Epithelial cell of prostate (primary cell): ENCODE measurements around the gene ATAD3A.
"Not testable (repeated sequence)": the region's sequence is repeated elsewhere in the genome, so short reads cannot be mapped to it uniquely, and the experiment has no call there.

ENCODE experiments used
- DNase-seq: peaks from one replicate; pipeline ENCODE4 v3.0.0-alpha.2; 2011; ENCODE audit warnings: low read depth, low spot score
- H3K27ac ChIP-seq: fragments of 450-650 bp; 2 replicates; pipeline ENCODE4 v1.5.1; 2017; ENCODE audit warnings: mild to moderate bottlenecking

The ATAD3A gene

GRCh38 chr1:1511533-1512285 is at the start of gene ATAD3A:
ATAD3A (plus strand) TSS chr1:1512162; CDS start chr1:1512269, 107 bp downstream.
- peak; percentile 88 for DNase-seq
- peak within 1 kb of the TSS; percentile 86 for H3K27ac ChIP-seq

GRCh38 chr1:1462318-1462966 is 49.5 kb upstream of the ATAD3A start:
- peak overlapping the region; percentile 95 for H3K27ac ChIP-seq
- no peak for DNase-seq

- H3K27ac ChIP-seq = peak overlapping the region; percentile 95
These were observed 48.6 kb upstream of the ATAD3A start for GRCh38 chr1:1463312-1463711.

GRCh38 chr1:1468196-1468985 is 43.6 kb upstream of the ATAD3A start:
- H3K27ac ChIP-seq, DNase-seq: not testable (repeated sequence)

More at GRCh38 chr1:1463312-1463711, 48.6 kb upstream of the ATAD3A start:
- DNase-seq = no peak

- peak overlapping the region; percentile 76 for H3K27ac ChIP-seq
- DNase-seq = no peak
These were observed 41.2 kb upstream of the ATAD3A start for GRCh38 chr1:1470626-1471388.

- H3K27ac ChIP-seq = peak within 1 kb of the TSS; percentile 76
- no peak for DNase-seq
These were observed 40.4 kb upstream of the ATAD3A start, which contains the start of gene ATAD3B for GRCh38 chr1:1471389-1472052. ATAD3B (plus strand) TSS chr1:1471765; CDS start chr1:1471885, 120 bp downstream.

- peak overlapping the region; percentile 76 for H3K27ac ChIP-seq
- not testable (repeated sequence) for DNase-seq
These were observed 39.7 kb upstream of the ATAD3A start for GRCh38 chr1:1472053-1472876.

GRCh38 chr1:1476011-1476410 is 36.0 kb upstream of the ATAD3A start:
- DNase-seq, H3K27ac ChIP-seq: not testable (repeated sequence)

- H3K27ac ChIP-seq = no peak overlapping the region
- DNase-seq = no peak
These were observed 34.8 kb upstream of the ATAD3A start for GRCh38 chr1:1477206-1477605.

GRCh38 chr1:1479547-1480487 is 32.1 kb upstream of the ATAD3A start:
- H3K27ac ChIP-seq = no peak overlapping the region
- no peak for DNase-seq

GRCh38 chr1:1480488-1480867 is 31.5 kb upstream of the ATAD3A start:
- H3K27ac ChIP-seq, DNase-seq: not testable (repeated sequence)

GRCh38 chr1:1481811-1482210 is 30.2 kb upstream of the ATAD3A start:
- H3K27ac ChIP-seq, DNase-seq: not testable (repeated sequence)

- DNase-seq = no peak
- no peak overlapping the region for H3K27ac ChIP-seq
These were observed 29.1 kb upstream of the ATAD3A start for GRCh38 chr1:1482856-1483255.

GRCh38 chr1:1483714-1484113 is 28.2 kb upstream of the ATAD3A start:
- no peak overlapping the region for H3K27ac ChIP-seq
- no peak for DNase-seq

- H3K27ac ChIP-seq, DNase-seq: not testable (repeated sequence)
These were observed 26.8 kb upstream of the ATAD3A start for GRCh38 chr1:1484976-1485750.

GRCh38 chr1:1485755-1486317 is 26.1 kb upstream of the ATAD3A start:
- DNase-seq, H3K27ac ChIP-seq: not testable (repeated sequence)
